Nephron (organoid): Measurements from ENCODE around the gene ALKAL2.

ENCODE experiments used
- H3K27ac Mint-ChIP-seq, 3 experiments: 2 replicates each; pipeline ENCODE4 v1.8.0; 2020; ENCODE audit warnings: mixed read lengths in 3 of 3, mild to moderate bottlenecking in 2 of 3, moderate library complexity in 1 of 3
- H3K27me3 Mint-ChIP-seq: 2 replicates; pipeline ENCODE4 v1.8.0; 2021; ENCODE audit warnings: low read depth, mild to moderate bottlenecking, moderate library complexity, mixed read lengths
- H3K36me3 Mint-ChIP-seq: 2 replicates; pipeline ENCODE4 v1.8.0; 2020; ENCODE audit warnings: low read depth, mixed read lengths
- H3K4me1 Mint-ChIP-seq: 2 replicates; pipeline ENCODE4 v1.8.0; 2020; ENCODE audit warnings: mixed read lengths
- H3K4me3 Mint-ChIP-seq, 3 experiments: 2 replicates each; pipeline ENCODE4 v1.8.0; 2020; ENCODE audit warnings: mild to moderate bottlenecking in 3 of 3, mixed read lengths in 3 of 3, moderate library complexity in 2 of 3
- H3K9me3 Mint-ChIP-seq: 2 replicates; pipeline ENCODE4 v1.8.0; 2020; ENCODE audit warnings: mixed read lengths
- CTCF ChIP-seq, 3 experiments: fragments of 200-600 bp; sonication (generic); IDR thresholded peaks; one replicate each; pipeline ENCODE4 v1.5.0; 2021; ENCODE audit warnings: antibody characterized with exemption in 3 of 3; ENCODE audit not compliant: unreplicated experiment in 3 of 3

The ALKAL2 gene

GRCh38 chr2:288758-289361 is 969 bp upstream of the ALKAL2 start:
- H3K9me3 Mint-ChIP-seq: no peaks in the 10 kb centered on the region
- H3K36me3 Mint-ChIP-seq: no peaks in the 10 kb centered on the region
- peaks cover 19% of the 10 kb centered on the region for H3K4me1 Mint-ChIP-seq
- no peak overlapping the region for H3K27ac Mint-ChIP-seq
- peak overlapping the region; percentile 32 to 80 (median 74) for H3K4me3 Mint-ChIP-seq
- no peak for TF ChIP-seq CTCF (IDR thresholded peaks at IDR 0.05; ENCODE audit: unreplicated experiment in 3 of 3)
- peaks cover 69% of the 10 kb centered on the region for H3K27me3 Mint-ChIP-seq

- Mint-ChIP-seq H3K4me3 (peak overlapping the region in 2 of 3 experiments; percentile 79 to 85), H3K27me3 (peaks cover 68% of the 10 kb centered on the region), H3K27ac (no peak overlapping the region), H3K4me1 (peaks cover 19% of the 10 kb centered on the region), H3K9me3 (no peaks in the 10 kb centered on the region), H3K36me3 (peaks cover 7% of the 10 kb centered on the region)
- TF ChIP-seq CTCF (IDR thresholded peaks at IDR 0.05; ENCODE audit: unreplicated experiment in 3 of 3): no peak
Measured at GRCh38 chr2:287471-287885, 413 bp downstream of the ALKAL2 start.

GRCh38 chr2:286774-287392 is 1.0 kb downstream of the ALKAL2 start:
- Mint-ChIP-seq H3K27ac (no peak overlapping the region), H3K36me3 (peaks cover 10% of the 10 kb centered on the region), H3K9me3 (no peaks in the 10 kb centered on the region), H3K4me3 (peak overlapping the region; percentile 72 to 85 (median 79)), H3K27me3 (peaks cover 62% of the 10 kb centered on the region), H3K4me1 (peaks cover 19% of the 10 kb centered on the region)
- TF ChIP-seq CTCF (IDR thresholded peaks at IDR 0.05; ENCODE audit: unreplicated experiment in 3 of 3): no peak

GRCh38 chr2:286035-286434 is 1.9 kb downstream of the ALKAL2 start:
- Mint-ChIP-seq H3K27ac (no peak overlapping the region), H3K36me3 (peaks cover 18% of the 10 kb centered on the region), H3K27me3 (peaks cover 56% of the 10 kb centered on the region), H3K4me1 (peaks cover 19% of the 10 kb centered on the region), H3K9me3 (no peaks in the 10 kb centered on the region), H3K4me3 (peak overlapping the region; percentile 54 to 73 (median 59))
- no peak for TF ChIP-seq CTCF (IDR thresholded peaks at IDR 0.05; ENCODE audit: unreplicated experiment in 3 of 3)

GRCh38 chr2:285531-285930 is 2.4 kb downstream of the ALKAL2 start:
- Mint-ChIP-seq H3K27me3 (peaks cover 51% of the 10 kb centered on the region), H3K36me3 (peaks cover 18% of the 10 kb centered on the region), H3K9me3 (no peaks in the 10 kb centered on the region), H3K27ac (no peak overlapping the region), H3K4me3 (peak overlapping the region; percentile 54 to 73 (median 59)), H3K4me1 (peaks cover 19% of the 10 kb centered on the region)
- no peak for TF ChIP-seq CTCF (IDR thresholded peaks at IDR 0.05; ENCODE audit: unreplicated experiment in 3 of 3)
